GM23338 (cell line): ENCODE results near the gene IGFBP5. TPM values are rescaled to one million over a fixed set of nuclear protein-coding genes. Genes with fewer than 3 reads are reported as not detected.

ENCODE experiments used
- ATAC-seq: fragments of 200-7000 bp; cut with Tn5 transposase; 3 replicates; pipeline ENCODE4 v1.9.1; 2020
- DNase-seq: peaks from one replicate; pipeline ENCODE4 v3.0.0-alpha.2; 2015; ENCODE audit warnings: low spot score
- H2AFZ ChIP-seq: fragments of 200-600 bp; sonication (generic); 2 replicates; pipeline ENCODE4 v1.8.0; 2016; ENCODE audit warnings: antibody characterized with exemption, mild to moderate bottlenecking, moderate library complexity
- H3F3A ChIP-seq: fragments of 200-600 bp; sonication (generic); replicated peaks from 2 replicates; pipeline ENCODE4 v1.8.0; 2017; ENCODE audit warnings: antibody characterized with exemption, mixed run types, low read depth
- H3K27ac ChIP-seq: fragments of 200-600 bp; sonication (generic); 2 replicates; pipeline ENCODE4 v1.6.1; 2016; ENCODE audit warnings: low read depth
- H3K27me3 ChIP-seq: fragments of 200-600 bp; sonication (generic); 2 replicates; pipeline ENCODE4 v1.8.0; 2016; ENCODE audit warnings: mild to moderate bottlenecking, mixed run types, moderate library complexity; ENCODE audit not compliant: insufficient read depth
- H3K36me3 ChIP-seq: fragments of 200-600 bp; sonication (generic); 2 replicates; pipeline ENCODE4 v1.8.0; 2016; ENCODE audit warnings: mild to moderate bottlenecking; ENCODE audit not compliant: insufficient read depth
- H3K4me1 ChIP-seq: fragments of 200-600 bp; sonication (generic); 2 replicates; pipeline ENCODE4 v1.8.0; 2016; ENCODE audit warnings: mild to moderate bottlenecking, moderate library complexity; ENCODE audit not compliant: insufficient read depth
- H3K4me2 ChIP-seq: fragments of 200-600 bp; sonication (generic); 2 replicates; pipeline ENCODE4 v1.7.1; 2017; ENCODE audit warnings: mixed run types
- H3K4me3 ChIP-seq: fragments of 200-600 bp; sonication (generic); 2 replicates; pipeline ENCODE4 v1.6.1; 2016; ENCODE audit warnings: mixed run types
- H3K79me2 ChIP-seq: fragments of 200-600 bp; sonication (generic); replicated peaks from 2 replicates; pipeline ENCODE4 v1.8.0; 2017; ENCODE audit warnings: mild to moderate bottlenecking; ENCODE audit not compliant: insufficient read depth
- H3K9me2 ChIP-seq: fragments of 200-600 bp; sonication (generic); 2 replicates; pipeline ENCODE4 v1.8.0; 2017; ENCODE audit not compliant: insufficient read depth
- H4K20me1 ChIP-seq: fragments of 200-600 bp; sonication (generic); replicated peaks from 2 replicates; pipeline ENCODE4 v1.8.0; 2017; ENCODE audit warnings: mild to moderate bottlenecking; ENCODE audit not compliant: insufficient read depth
- H3K27ac Mint-ChIP-seq: 2 replicates; pipeline ENCODE4 v1.8.0; 2020; ENCODE audit warnings: inconsistent platforms, mild to moderate bottlenecking, moderate library complexity, mixed read lengths
- H3K27me3 Mint-ChIP-seq: 3 replicates; pipeline ENCODE4 v1.8.0; 2022; ENCODE audit warnings: low read depth, mild to moderate bottlenecking, moderate library complexity, mixed read lengths, inconsistent platforms; ENCODE audit not compliant: insufficient read depth, poor library complexity
- H3K36me3 Mint-ChIP-seq: 3 replicates; pipeline ENCODE4 v1.8.0; 2021; ENCODE audit warnings: low read depth, mild to moderate bottlenecking, inconsistent platforms, moderate library complexity, mixed read lengths
- H3K4me1 Mint-ChIP-seq: 3 replicates; pipeline ENCODE4 v1.8.0; 2020; ENCODE audit warnings: mild to moderate bottlenecking, inconsistent platforms, mixed read lengths
- H3K4me3 Mint-ChIP-seq: 3 replicates; pipeline ENCODE4 v1.8.0; 2021; ENCODE audit warnings: moderate library complexity, mild to moderate bottlenecking, inconsistent platforms, mixed read lengths
- H3K9me3 Mint-ChIP-seq: 3 replicates; pipeline ENCODE4 v1.8.0; 2020; ENCODE audit warnings: moderate library complexity, mild to moderate bottlenecking, inconsistent platforms, mixed read lengths
- CTCF ChIP-seq, 2 experiments: fragments of 200-600 bp in 1 of 2; sonication (generic) in 1 of 2; conservative IDR thresholded peaks; 2 replicates each; pipeline versions ENCODE4 v1.5.1 to v1.6.1; 2016 to 2017; ENCODE audit warnings: antibody characterized with exemption in 2 of 2, low read depth in 2 of 2, mild to moderate bottlenecking in 2 of 2, moderate library complexity in 1 of 2
- EZH2 ChIP-seq: fragments of 200-600 bp; sonication (generic); IDR thresholded peaks from one replicate; pipeline ENCODE4 v1.8.0; 2017; ENCODE audit warnings: antibody characterized with exemption, mild to moderate bottlenecking, low read depth; ENCODE audit not compliant: unreplicated experiment
- ZNF462 ChIP-seq: fragments of 250-450 bp; sonication (Bioruptor Pico); IDR thresholded peaks from 2 replicates; pipeline ENCODE4 v1.5.0; 2020; ENCODE audit warnings: mild to moderate bottlenecking, moderate library complexity
- polyA plus RNA-seq: library from polyadenylated mRNA; unstranded; fragments of >200 nt; fragmentation: Nextera tagmentation; extraction: Ambion mirVana; gene quantifications from 2 replicates; pipeline ENCODE4 v1.2.1, GENCODE V29; 2016
- total RNA-seq: library from RNA; depleted of rRNA; stranded (reverse); fragments of >200 nt; shearing (Covaris generic); gene quantifications from 2 replicates; pipeline ENCODE4 v1.2.3, GENCODE V29; 2014

Gene IGFBP5
- total and polyA plus RNA-seq, 2 experiments from 2014 or later, result 0.70 to 2.5 TPM

GRCh38 chr2:216665717-216666116 lies 29.6 kb downstream of the IGFBP5 start:
- H3K4me3 Mint-ChIP-seq, result no peak overlapping the region
- Histone ChIP-seq H3K9me2 (no peaks in the 10 kb centered on the region), H3K36me3 (0 out of 2 replicates have a peak, but pooled peaks cover 6% of the 10 kb centered on the region), H3K4me1 (peaks cover 19% of the 10 kb centered on the region), H4K20me1 (0 out of 2 replicates have a peak, but pooled peaks cover 4% of the 10 kb centered on the region), H3K79me2 (no peaks in the 10 kb centered on the region), H2AFZ (no peak overlapping the region), H3K27me3 (no peaks in the 10 kb centered on the region), H3K4me2 (peak overlapping the region; percentile 70), H3F3A (0 out of 2 replicates have a peak, but pooled peaks cover 6% of the 10 kb centered on the region), H3K27ac (0 out of 2 replicates have a peak overlapping the region, but pooled peaks have one; percentile 63), H3K4me3 (no peak overlapping the region)
- H3K9me3 Mint-ChIP-seq, result no peaks in the 10 kb centered on the region
- 0 out of 4 replicates have a peak, but pooled peaks of 1 of the 2 experiments have one; percentile 15 for TF ChIP-seq CTCF (conservative IDR thresholded peaks at IDR 0.05; ENCODE audit: low read depth in 2 of 2)
- TF ChIP-seq ZNF462, result peak; percentile 25; the same call in 1 of the 2 replicates
- no peak for TF ChIP-seq EZH2
- H3K36me3 Mint-ChIP-seq, result peaks cover 36% of the 10 kb centered on the region
- DNase-seq (peak; percentile 90), ATAC-seq (peak; percentile 86)
- peaks cover 22% of the 10 kb centered on the region for H3K4me1 Mint-ChIP-seq
- H3K27me3 Mint-ChIP-seq, result peaks cover 20% of the 10 kb centered on the region
- H3K27ac Mint-ChIP-seq, result no peak overlapping the region
